GM21737 (cell line): ENCODE measurements around the gene NF1.
"Not testable (repeated sequence)": the region's sequence is repeated elsewhere in the genome, so short reads cannot be mapped to it uniquely, and the experiment has no call there.

ENCODE experiments used
- ATAC-seq: cut with Tn5 transposase; IDR thresholded peaks from one replicate; pipeline ENCODE4 v1.9.1; 2021; ENCODE audit warnings: mild to moderate bottlenecking, moderate library complexity; ENCODE audit not compliant: unreplicated experiment

Gene NF1

GRCh38 chr17:31172388-31172787, 77.6 kb downstream of the NF1 start:
- ATAC-seq: no peak

DNA sequence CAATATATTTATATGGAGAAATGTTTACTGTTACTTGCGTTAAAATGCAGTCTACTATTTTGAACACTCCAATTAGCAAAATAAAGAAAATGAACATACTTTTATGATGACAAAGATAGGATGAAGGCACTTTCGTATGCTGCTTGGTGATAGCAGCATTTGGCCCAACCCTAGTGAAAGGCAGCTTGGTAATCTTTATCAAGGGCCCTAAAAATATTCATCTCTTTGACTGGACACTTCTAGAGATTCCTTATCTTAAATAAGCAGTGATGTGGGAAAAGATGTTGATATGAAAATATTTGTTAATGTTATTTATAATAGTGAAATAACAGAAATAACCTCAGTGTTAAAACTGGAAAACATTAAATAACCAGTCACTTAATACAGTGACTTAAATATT, 79.4 kb downstream of the NF1 start:
- ATAC-seq: no peak

GRCh38 chr17:31175237-31175636, 80.5 kb downstream of the NF1 start:
- ATAC-seq: no peak

DNA sequence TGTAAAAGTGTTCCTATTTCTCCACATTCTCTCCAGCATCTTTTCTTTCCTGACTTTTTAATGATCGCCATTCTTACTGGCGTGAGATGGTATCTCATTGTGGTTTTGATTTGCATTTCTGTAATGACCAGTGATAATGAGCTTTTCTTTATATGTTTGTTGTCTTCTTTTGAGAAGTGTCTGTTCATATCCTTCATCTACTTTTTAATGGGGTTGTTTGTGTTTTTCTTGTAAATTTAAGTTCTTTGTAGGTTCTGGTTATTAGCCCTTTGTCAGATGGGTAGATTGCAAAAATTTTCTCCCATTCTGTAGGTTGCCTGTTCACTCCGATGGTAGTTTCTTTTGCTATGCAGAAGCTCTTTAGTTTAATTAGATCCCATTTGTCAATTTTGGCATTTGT, 81.4 kb downstream of the NF1 start:
- ATAC-seq: not testable (repeated sequence)

DNA sequence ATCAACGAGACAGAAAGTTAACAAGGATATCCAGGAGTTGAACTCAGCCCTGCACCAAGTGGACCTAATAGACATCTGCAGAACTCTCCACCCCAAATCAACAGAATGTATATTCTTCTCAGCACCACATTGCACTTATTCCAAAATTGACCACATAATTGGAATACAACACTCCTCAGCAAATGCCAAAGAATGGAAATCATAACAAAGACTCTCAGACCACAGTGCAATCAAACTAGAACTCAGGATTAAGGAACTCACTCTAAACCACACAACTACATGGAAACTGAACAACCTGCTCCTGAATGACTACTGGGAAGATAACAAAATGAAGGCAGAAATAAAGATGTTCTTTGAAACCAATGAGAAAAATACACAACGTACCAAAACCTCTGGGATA, 84.2 kb downstream of the NF1 start:
- not testable (repeated sequence) for ATAC-seq

- no peak for ATAC-seq
Measured at GRCh38 chr17:31195305-31195704, 100.5 kb downstream of the NF1 start.

DNA sequence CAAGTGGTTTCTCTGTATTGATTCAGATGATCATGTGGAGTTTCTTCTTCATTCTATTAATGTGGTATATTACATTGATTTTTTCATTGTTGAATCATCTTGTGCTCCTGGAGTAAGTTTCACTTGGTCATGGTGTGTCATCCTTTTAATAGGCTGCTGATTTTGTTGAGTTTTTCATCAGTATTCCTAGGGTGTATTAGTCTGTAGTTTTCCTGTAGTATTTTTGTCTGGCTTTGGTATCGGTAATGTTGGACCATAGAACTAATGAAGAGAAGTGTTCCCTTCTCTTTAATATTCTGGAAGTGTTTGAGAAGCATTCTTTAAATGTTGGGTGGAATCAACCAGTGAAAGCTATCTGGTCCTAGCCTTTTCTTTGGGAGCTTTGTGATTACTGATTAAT, 103.2 kb downstream of the NF1 start:
- ATAC-seq: no peak

DNA sequence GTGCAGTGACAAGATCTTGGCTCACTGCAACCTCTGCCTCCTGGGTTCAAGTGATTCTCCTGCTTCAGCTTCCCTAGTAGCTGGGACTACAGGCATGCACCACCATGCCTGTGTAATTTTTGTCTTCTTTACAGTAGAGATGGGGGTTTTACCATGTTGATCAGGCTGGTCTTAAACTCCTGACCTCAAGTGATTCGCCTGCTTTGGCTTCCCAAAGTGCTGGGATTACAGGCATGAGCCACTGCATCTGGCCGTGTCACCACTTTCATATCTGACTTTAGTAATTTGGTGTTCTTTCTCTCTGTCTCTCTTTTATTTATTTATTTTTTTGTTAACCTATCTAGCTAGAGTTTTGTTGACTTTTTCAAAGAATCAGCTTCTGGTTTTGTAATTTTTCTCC, 103.9 kb downstream of the NF1 start:
- not testable (repeated sequence) for ATAC-seq

- no peak for ATAC-seq
Measured at GRCh38 chr17:31200287-31200686, 105.5 kb downstream of the NF1 start.

- ATAC-seq: no peak
Measured at GRCh38 chr17:31202968-31203367, 108.2 kb downstream of the NF1 start.

- no peak for ATAC-seq
Measured at GRCh38 chr17:31211352-31212012, 116.7 kb downstream of the NF1 start.

- no peak for ATAC-seq
Measured at GRCh38 chr17:31216031-31216751, 121.4 kb downstream of the NF1 start.

GRCh38 chr17:31224366-31224765, 129.6 kb downstream of the NF1 start:
- ATAC-seq: no peak

GRCh38 chr17:31225831-31226230, 131.1 kb downstream of the NF1 start:
- no peak for ATAC-seq

DNA sequence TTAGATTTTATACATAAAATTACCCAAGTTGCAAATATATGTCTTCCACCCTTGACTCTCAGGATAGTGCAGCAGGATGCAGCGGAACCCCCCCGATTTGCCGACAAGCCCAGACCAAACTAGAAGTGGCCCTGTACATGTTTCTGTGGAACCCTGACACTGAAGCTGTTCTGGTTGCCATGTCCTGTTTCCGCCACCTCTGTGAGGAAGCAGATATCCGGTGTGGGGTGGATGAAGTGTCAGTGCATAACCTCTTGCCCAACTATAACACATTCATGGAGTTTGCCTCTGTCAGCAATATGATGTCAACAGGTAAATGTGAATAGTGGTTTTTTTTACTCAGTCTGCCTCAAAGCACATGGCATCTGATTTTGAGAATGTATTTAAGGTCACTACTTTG, 131.6 kb downstream of the NF1 start:
- no peak for ATAC-seq

- ATAC-seq: no peak
Measured at GRCh38 chr17:31226950-31227349, 132.2 kb downstream of the NF1 start.

GRCh38 chr17:31231852-31232251, 137.1 kb downstream of the NF1 start:
- no peak for ATAC-seq

GRCh38 chr17:31235110-31235509, 140.3 kb downstream of the NF1 start:
- ATAC-seq: no peak

DNA sequence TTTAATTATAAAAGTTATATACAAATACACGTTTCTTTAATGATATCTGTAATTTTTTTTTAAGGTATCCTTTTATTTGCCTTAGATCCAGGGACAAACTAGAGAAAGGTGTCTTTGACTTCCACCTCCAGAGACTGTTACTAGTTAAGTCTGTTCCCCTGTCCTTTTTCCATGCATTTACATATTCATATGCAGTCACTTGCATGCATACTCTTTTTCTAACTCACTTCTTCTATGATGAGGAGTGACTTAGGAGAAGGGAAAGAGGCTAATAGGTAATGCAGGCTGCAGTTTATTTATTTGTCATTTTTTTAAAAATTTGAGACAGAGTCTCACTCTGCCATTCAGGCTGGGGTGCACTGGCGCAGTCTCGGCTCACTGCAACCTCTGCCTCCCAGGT, 141.4 kb downstream of the NF1 start:
- no peak for ATAC-seq

DNA sequence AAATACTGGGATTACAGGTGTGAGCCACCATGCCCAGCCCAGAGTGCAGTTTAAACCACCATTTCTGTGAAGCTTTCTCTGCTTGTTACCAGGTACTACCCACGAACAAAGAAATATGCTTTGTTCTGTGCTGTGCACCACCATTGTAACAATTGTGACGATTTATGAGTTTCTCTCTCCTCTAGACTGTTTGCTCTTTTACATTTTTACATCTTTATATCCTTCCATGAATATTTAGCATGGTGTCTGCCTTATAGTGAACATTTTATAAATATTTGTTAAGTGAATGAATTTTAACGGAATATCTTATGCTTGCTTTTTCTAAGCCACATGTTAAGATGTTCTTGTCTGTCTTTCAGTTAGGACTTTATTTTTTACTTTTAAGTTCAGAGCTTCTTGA, 141.9 kb downstream of the NF1 start:
- no peak for ATAC-seq

DNA sequence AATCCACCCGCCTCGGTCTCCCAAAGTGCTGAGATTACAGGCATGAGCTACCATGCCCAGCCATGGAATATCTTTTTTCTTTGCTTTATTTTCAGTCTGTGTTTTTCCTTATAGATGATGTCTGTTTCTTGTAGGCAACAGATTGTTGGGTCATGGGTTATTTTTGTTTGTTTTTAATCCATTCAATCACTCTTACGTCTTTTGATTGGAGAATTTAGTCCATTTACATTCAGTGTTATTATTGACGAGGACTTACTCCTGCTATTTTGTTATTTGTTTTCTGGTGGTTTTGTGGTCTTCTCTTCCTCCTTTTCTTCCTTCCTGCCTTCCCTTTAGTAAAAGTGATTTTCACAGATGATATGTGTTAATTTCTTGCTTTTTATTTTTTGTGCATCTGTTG, 146.3 kb downstream of the NF1 start:
- no peak for ATAC-seq

DNA sequence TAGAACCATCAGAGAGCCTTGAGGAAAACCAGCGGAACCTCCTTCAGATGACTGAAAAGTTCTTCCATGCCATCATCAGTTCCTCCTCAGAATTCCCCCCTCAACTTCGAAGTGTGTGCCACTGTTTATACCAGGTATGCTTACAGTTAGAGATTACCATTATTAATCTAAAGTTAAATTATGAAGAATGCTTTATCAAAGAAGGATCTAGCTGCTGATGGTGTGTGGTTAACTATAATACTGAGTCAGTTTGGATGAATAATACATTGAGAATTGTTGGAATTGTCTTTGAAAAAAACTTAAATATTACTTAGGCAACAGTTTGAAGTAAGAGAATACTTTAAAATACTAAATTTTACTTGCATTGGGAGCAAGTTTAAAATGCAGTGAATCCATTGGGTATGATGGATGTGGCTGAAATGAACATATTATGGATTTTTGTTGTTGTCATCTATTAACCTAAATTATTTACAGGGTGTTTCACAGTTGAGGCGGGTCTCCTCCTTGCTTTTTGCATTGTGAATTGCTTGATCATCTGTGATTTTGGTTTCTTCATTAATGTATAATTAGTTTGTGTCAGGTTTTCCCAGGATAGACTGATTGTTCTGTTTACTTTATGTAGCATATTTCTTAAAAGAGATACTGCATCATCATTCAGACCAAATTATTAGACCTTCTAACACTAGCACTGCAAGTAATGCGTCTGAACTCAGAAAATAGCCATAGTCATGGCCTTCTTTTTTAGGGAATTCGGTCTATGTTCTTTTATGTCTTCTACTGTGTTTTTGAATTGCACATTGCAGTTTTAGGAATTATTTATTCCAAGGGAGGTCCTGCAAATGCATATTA, 154.4 kb downstream of the NF1 start:
- ATAC-seq: no peak
